KBM-7 (cell line): Measurements from ENCODE around the gene NLK.
"Not testable (repeated sequence)": the region's sequence is repeated elsewhere in the genome, so short reads cannot be mapped to it uniquely, and the experiment has no call there.

Experiments
- DNase-seq: peaks from one replicate; pipeline ENCODE4 v3.0.0-alpha.2; 2015
- in situ Hi-C: fragments of 300-500 bp; cut with MboI; formaldehyde crosslinking; loops from 2 replicates; pipeline ENCODE4 v1.14.3; 2020; ENCODE audit warnings: low sequenced_read_pairs, low pct_unique_long_range_greater_than_20kb, mixed read lengths

NLK gene

GRCh38 chr17:28059675-28060074 is 17.2 kb downstream of the NLK start:
- DNase-seq: no peak
- in situ Hi-C loops: no loop called here

- in situ Hi-C loops: no loop called here
- peak; percentile 49 for DNase-seq
Measured at GRCh38 chr17:28065706-28066105, 23.2 kb downstream of the NLK start.

- in situ Hi-C loops: no loop called here
- no peak for DNase-seq
Measured at GRCh38 chr17:28069061-28069460, 26.6 kb downstream of the NLK start.

GRCh38 chr17:28071179-28071578 is 28.7 kb downstream of the NLK start:
- DNase-seq: no peak
- in situ Hi-C loops: no loop called here

- in situ Hi-C loops: no loop called here
Measured at GRCh38 chr17:28071891-28072606, 29.6 kb downstream of the NLK start.

GRCh38 chr17:28072936-28073533 is 30.6 kb downstream of the NLK start:
- no peak for DNase-seq
- in situ Hi-C loops: no loop called here

More at GRCh38 chr17:28071891-28072606, 29.6 kb downstream of the NLK start:
- no peak for DNase-seq

GRCh38 chr17:28074010-28074409 is 31.5 kb downstream of the NLK start:
- in situ Hi-C loops: no loop called here
- DNase-seq: no peak

GRCh38 chr17:28076144-28076543 is 33.7 kb downstream of the NLK start:
- in situ Hi-C loops: no loop called here
- DNase-seq: peak; percentile 8

GRCh38 chr17:28077140-28077539 is 34.7 kb downstream of the NLK start:
- in situ Hi-C loops: not testable (repeated sequence)
- DNase-seq: peak; percentile 19

GRCh38 chr17:28078341-28079229 is 36.1 kb downstream of the NLK start:
- no peak for DNase-seq
- in situ Hi-C loops: no loop called here

- in situ Hi-C loops: no loop called here
- DNase-seq: no peak
Measured at GRCh38 chr17:28081467-28081866, 39.0 kb downstream of the NLK start.

GRCh38 chr17:28085766-28086165 is 43.3 kb downstream of the NLK start:
- in situ Hi-C loops: no loop called here
- DNase-seq: no peak

- no peak for DNase-seq
- in situ Hi-C loops: no loop called here
Measured at GRCh38 chr17:28086519-28086918, 44.0 kb downstream of the NLK start.

GRCh38 chr17:28087743-28088142 is 45.3 kb downstream of the NLK start:
- in situ Hi-C loops: no loop called here
- DNase-seq: no peak

GRCh38 chr17:28090551-28090950 is 48.1 kb downstream of the NLK start:
- in situ Hi-C loops: no loop called here
- DNase-seq: no peak

- in situ Hi-C loops: no loop called here
Measured at GRCh38 chr17:28092088-28092487, 49.6 kb downstream of the NLK start.

GRCh38 chr17:28093999-28094716 is 51.7 kb downstream of the NLK start:
- DNase-seq: no peak
- in situ Hi-C loops: no loop called here

More at GRCh38 chr17:28092088-28092487, 49.6 kb downstream of the NLK start:
- DNase-seq: no peak

GRCh38 chr17:28096756-28097155 is 54.3 kb downstream of the NLK start:
- no peak for DNase-seq
- in situ Hi-C loops: no loop called here

- in situ Hi-C loops: no loop called here
- no peak for DNase-seq
Measured at GRCh38 chr17:28097254-28097653, 54.8 kb downstream of the NLK start.
